ENCODE results near the gene PGGHG. TPM values are rescaled to one million over a fixed set of nuclear protein-coding genes. Genes with fewer than 3 reads are reported as not detected.

PGGHG gene
- polyA plus RNA-seq, 1 donor (not counting 4 experiments of a cell fraction or from before 2014, with no cell fraction given), result 4.3 TPM

DNA sequence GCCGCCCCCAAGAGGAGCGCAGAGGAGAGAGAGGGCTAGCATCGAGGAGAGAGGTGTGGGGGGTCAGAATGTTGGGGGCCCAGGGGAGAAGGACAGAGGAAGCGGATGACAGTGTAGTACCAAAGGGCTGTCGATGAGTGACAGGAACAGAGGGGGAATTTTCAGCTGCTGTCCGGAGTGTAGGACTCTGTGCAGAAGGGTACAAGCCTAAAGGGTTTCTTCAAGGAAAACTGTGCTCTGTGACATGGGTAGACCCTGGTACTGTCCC, 16.1 kb upstream of the PGGHG start:
- no peak for DNase-seq (ENCODE audit: low read depth, low spot score)
- H4K20me1 ChIP-seq (ENCODE audit: control insufficient read depth, extremely low read depth, insufficient read depth, low read length), result no peaks in the 10 kb centered on the region
- TF ChIP-seq CTCF (optimal IDR thresholded peaks at IDR 0.05 in 1 of 3, IDR thresholded peaks at IDR 0.05 in 1 of 3, conservative IDR thresholded peaks at IDR 0.05 in 1 of 3; ENCODE audit: extremely low read depth in 1 of 3, insufficient read depth in 2 of 3, low read length in 3 of 3) (no peak), EZH2 (IDR thresholded peaks at IDR 0.05; ENCODE audit: low read length) (no peak)
- H3K9me1 ChIP-seq (ENCODE audit: control insufficient read depth, extremely low read depth, insufficient read depth, low read length), result no peaks in the 10 kb centered on the region
- FAIRE-seq, result no peak
- no peak overlapping the region for H3K9ac ChIP-seq (ENCODE audit: control insufficient read depth, extremely low read depth, insufficient read depth, low read length)
- H3K9me3 ChIP-seq (ENCODE audit: control insufficient read depth, low read depth, low read length), result no peaks in the 10 kb centered on the region
- dilution Hi-C loops (cut with MboI; ENCODE audit: extremely low pct_ligation_motif_present, low sequenced_read_pairs), result no loop called here
- no peaks in the 10 kb centered on the region for H3K79me2 ChIP-seq (ENCODE audit: control insufficient read depth, insufficient read depth, low read length)
- no peak overlapping the region for H3K4me2 ChIP-seq (ENCODE audit: control insufficient read depth, extremely low read depth, insufficient read depth, low read depth, low read length)
- no peaks in the 10 kb centered on the region for H3K36me3 ChIP-seq (ENCODE audit: control insufficient read depth in 2 of 2, extremely low read depth in 1 of 2, insufficient read depth in 2 of 2, low read length in 2 of 2)
- H2AFZ ChIP-seq (ENCODE audit: control insufficient read depth, low read length), result no peak overlapping the region
- peaks cover 10% of the 10 kb centered on the region for H3K27me3 ChIP-seq (ENCODE audit: control insufficient read depth, extremely low read depth, insufficient read depth, low read length)
- no peak overlapping the region for H3K27ac ChIP-seq (ENCODE audit: control insufficient read depth, insufficient read depth, low read length)
- peaks cover 3% of the 10 kb centered on the region for H3K4me1 ChIP-seq (ENCODE audit: control insufficient read depth, extremely low read depth, insufficient read depth, low read length)
- H3K4me3 ChIP-seq (ENCODE audit: control insufficient read depth in 2 of 3, extremely low read depth in 1 of 3, insufficient read depth in 2 of 3, low read depth in 1 of 3, low read length in 3 of 3), result no peak overlapping the region

DNA sequence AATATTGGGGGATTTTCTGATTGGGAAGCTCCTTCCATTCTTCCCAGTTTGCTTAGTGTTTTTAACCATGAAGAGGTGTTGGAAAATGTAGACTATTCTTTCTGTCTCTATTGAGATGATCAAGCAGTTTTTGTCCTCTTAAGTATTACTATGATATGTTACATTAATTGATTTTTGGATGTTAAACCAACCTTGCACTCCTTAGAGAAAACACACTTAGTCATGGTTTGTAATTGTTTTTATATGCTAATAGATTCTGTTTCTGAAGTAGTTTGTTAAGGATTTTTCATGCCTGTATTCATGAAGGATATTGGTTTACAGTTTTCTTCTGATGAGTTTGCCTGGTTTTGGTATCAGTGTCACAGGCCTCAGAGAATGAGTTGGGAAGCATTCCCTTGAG, 12.7 kb upstream of the PGGHG start:
- Histone ChIP-seq H4K20me1 (ENCODE audit: control insufficient read depth, extremely low read depth, insufficient read depth, low read length) (no peaks in the 10 kb centered on the region), H3K27ac (ENCODE audit: control insufficient read depth, insufficient read depth, low read length) (no peak overlapping the region), H2AFZ (ENCODE audit: control insufficient read depth, low read length) (no peak overlapping the region), H3K4me2 (ENCODE audit: control insufficient read depth, extremely low read depth, insufficient read depth, low read depth, low read length) (no peak overlapping the region), H3K36me3 (ENCODE audit: control insufficient read depth in 2 of 2, extremely low read depth in 1 of 2, insufficient read depth in 2 of 2, low read length in 2 of 2) (no peaks in the 10 kb centered on the region), H3K9ac (ENCODE audit: control insufficient read depth, extremely low read depth, insufficient read depth, low read length) (no peak overlapping the region), H3K9me1 (ENCODE audit: control insufficient read depth, extremely low read depth, insufficient read depth, low read length) (no peaks in the 10 kb centered on the region), H3K4me1 (ENCODE audit: control insufficient read depth, extremely low read depth, insufficient read depth, low read length) (no peaks in the 10 kb centered on the region), H3K79me2 (ENCODE audit: control insufficient read depth, insufficient read depth, low read length) (no peaks in the 10 kb centered on the region), H3K27me3 (ENCODE audit: control insufficient read depth, extremely low read depth, insufficient read depth, low read length) (peaks cover 43% of the 10 kb centered on the region), H3K4me3 (ENCODE audit: control insufficient read depth in 2 of 3, extremely low read depth in 1 of 3, insufficient read depth in 2 of 3, low read depth in 1 of 3, low read length in 3 of 3) (no peak overlapping the region), H3K9me3 (ENCODE audit: control insufficient read depth, low read depth, low read length) (no peaks in the 10 kb centered on the region)
- dilution Hi-C loops (cut with MboI; ENCODE audit: extremely low pct_ligation_motif_present, low sequenced_read_pairs), result no loop called here
- DNase-seq (ENCODE audit: low read depth, low spot score) (no peak), FAIRE-seq (no peak)
- TF ChIP-seq CTCF (optimal IDR thresholded peaks at IDR 0.05 in 1 of 3, IDR thresholded peaks at IDR 0.05 in 1 of 3, conservative IDR thresholded peaks at IDR 0.05 in 1 of 3; ENCODE audit: extremely low read depth in 1 of 3, insufficient read depth in 2 of 3, low read length in 3 of 3) (no peak), EZH2 (IDR thresholded peaks at IDR 0.05; ENCODE audit: low read length) (no peak)

All from keratinocyte (primary cell).